Dermis microvascular lymphatic vessel endothelial cell (primary cell): ENCODE data around the gene ZNF771. TPM values are rescaled to one million over a fixed set of nuclear protein-coding genes. Genes with fewer than 3 reads are reported as not detected.

Source experiments
- DNase-seq, 2 donors: peaks; one replicate each; pipeline versions ENCODE4 v3.0.0 to v3.0.0-alpha.2; 2010; ENCODE audit warnings: low read depth in 2 of 2
- total RNA-seq: library from RNA; depleted of rRNA; stranded (reverse); fragments of >200 nt; gene quantifications from 2 replicates; pipeline ENCODE4 v1.2.1, GENCODE V29; 2014

The ZNF771 gene
- total RNA-seq, 1 donor from 2014 or later = 7.6 TPM

- no peak for DNase-seq
These were observed 8.6 kb upstream of the ZNF771 start for GRCh38 chr16:30398661-30399434.

- DNase-seq = no peak
These were observed 7.8 kb upstream of the ZNF771 start for GRCh38 chr16:30399435-30400186.

- no peak for DNase-seq
These were observed 5.5 kb upstream of the ZNF771 start for GRCh38 chr16:30401768-30402425.

- no peak for DNase-seq
These were observed 658 bp upstream of the ZNF771 start for GRCh38 chr16:30406795-30407101.

- no peak for DNase-seq
These were observed 563 bp downstream of the ZNF771 start for GRCh38 chr16:30407804-30408534.

- peak; percentile 72 to 88 for DNase-seq
These were observed 2.0 kb downstream of the ZNF771 start for GRCh38 chr16:30409125-30410060.

- DNase-seq = no peak
These were observed 5.9 kb downstream of the ZNF771 start for GRCh38 chr16:30413112-30413806.

GRCh38 chr16:30414159-30414558 is 6.8 kb downstream of the ZNF771 start:
- DNase-seq = no peak

GRCh38 chr16:30416047-30416603 is 8.7 kb downstream of the ZNF771 start:
- no peak for DNase-seq

GRCh38 chr16:30416624-30417528 is 9.5 kb downstream of the ZNF771 start:
- DNase-seq = no peak

GRCh38 chr16:30417529-30418349 is 10.3 kb downstream of the ZNF771 start:
- DNase-seq = peak; percentile 93 to 97

GRCh38 chr16:30418350-30419181 is 11.2 kb downstream of the ZNF771 start:
- no peak for DNase-seq

- DNase-seq = no peak
These were observed 13.6 kb downstream of the ZNF771 start for GRCh38 chr16:30421010-30421409.

GRCh38 chr16:30428055-30428454 is 20.6 kb downstream of the ZNF771 start:
- no peak for DNase-seq

GRCh38 chr16:30429418-30429677 is 21.9 kb downstream of the ZNF771 start:
- DNase-seq = no peak

- DNase-seq = peak; percentile 99
These were observed 22.4 kb downstream of the ZNF771 start, which contains the start of gene DCTPP1 for GRCh38 chr16:30429678-30430427. TSS of gene DCTPP1 (minus strand) at chr16:30430030. CDS start at chr16:30429980, 50 bp downstream.
